Activated CD4-positive, alpha-beta T cell treated with anti-CD3 and anti-CD28 coated beads for 36 hours (primary cell): ENCODE results near the gene PIKFYVE. TPM values are rescaled to one million over a fixed set of nuclear protein-coding genes. Genes with fewer than 3 reads are reported as not detected.
A peak's percentile ranks its signal among the peaks of the same experiment; 100 is the strongest.
"Not testable (repeated sequence)": the region's sequence is repeated elsewhere in the genome, so short reads cannot be mapped to it uniquely, and the experiment has no call there.

Source experiments
- ATAC-seq: fragments of 200-7000 bp; cut with Tn5 transposase; one replicate; pipeline ENCODE4 v1.10.0; 2021; ENCODE audit warnings: mild to moderate bottlenecking, moderate library complexity
- CTCF ChIA-PET: fragments of 350-600 bp; sonication (Branson Sonifier 250); formaldehyde crosslinking; loops from one replicate; lab custom pipeline; 2021; ENCODE audit warnings: antibody characterized with exemption; lab: Charles Lee
- POLR2A ChIA-PET: fragments of 350-600 bp; sonication (Branson Sonifier 250); formaldehyde crosslinking; loops from one replicate; lab custom pipeline; 2021; ENCODE audit warnings: antibody characterized with exemption, inconsistent platforms; lab: Charles Lee
- DNase-seq: peaks from one replicate; pipeline ENCODE4 v3.0.0-alpha.2; 2020
- H3K27ac Mint-ChIP-seq: one replicate; pipeline ENCODE4 v1.8.0; 2021; ENCODE audit warnings: mixed read lengths
- H3K27me3 Mint-ChIP-seq: one replicate; pipeline ENCODE4 v1.8.0; 2021; ENCODE audit warnings: mixed read lengths
- H3K36me3 Mint-ChIP-seq: one replicate; pipeline ENCODE4 v1.8.0; 2021; ENCODE audit warnings: low read depth, mixed read lengths
- H3K4me1 Mint-ChIP-seq: one replicate; pipeline ENCODE4 v1.8.0; 2021; ENCODE audit warnings: mixed read lengths
- H3K4me3 Mint-ChIP-seq: one replicate; pipeline ENCODE4 v1.8.0; 2021; ENCODE audit warnings: mild to moderate bottlenecking, moderate library complexity, mixed read lengths
- H3K9me3 Mint-ChIP-seq: one replicate; pipeline ENCODE4 v1.8.0; 2021; ENCODE audit warnings: low read depth, mixed read lengths
- intact Hi-C, 2 experiments: fragments of 100-400 bp; cut with DNase I in 1 of 2; cut with micrococcal nuclease in 1 of 2; formaldehyde crosslinking; loops; one replicate each; pipeline versions ENCODE4 v1.14.2 to v1.15.1; 2022 to 2024; cut with DNase I, micrococcal nuclease
- total RNA-seq, 2 experiments: library from RNA; stranded (reverse); gene quantifications; one replicate each; pipeline ENCODE4 v1.2.3, GENCODE V29; 2021

PIKFYVE gene
- total RNA-seq, 2 experiments from 2014 or later, result 19.3 to 21.5 TPM

DNA sequence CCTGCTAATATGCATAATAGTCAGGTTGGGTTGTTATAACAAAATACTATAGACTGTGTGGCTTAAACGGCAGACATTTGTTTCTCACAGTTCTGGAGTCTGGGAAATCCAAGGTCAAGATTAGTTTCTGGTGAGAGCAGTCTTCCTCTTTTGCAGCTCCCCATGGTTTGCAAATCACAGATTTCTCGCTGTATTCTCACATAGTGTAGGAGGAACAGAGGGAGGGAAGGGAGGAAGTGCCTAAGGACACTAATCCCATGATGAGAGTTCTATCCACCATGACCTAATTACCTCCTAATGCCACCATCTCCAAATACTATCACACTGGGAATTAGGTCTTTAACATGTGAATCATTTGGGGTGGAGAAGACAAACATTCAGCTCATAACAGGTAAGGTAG is 120.5 kb downstream of the PIKFYVE start:
- Mint-ChIP-seq H3K36me3 (no peaks in the 10 kb centered on the region), H3K27me3 (peaks cover 22% of the 10 kb centered on the region), H3K27ac (no peak overlapping the region), H3K4me3 (no peak overlapping the region), H3K9me3 (no peaks in the 10 kb centered on the region), H3K4me1 (no peaks in the 10 kb centered on the region)
- POLR2A ChIA-PET, result no interaction called here
- DNase-seq (no peak), ATAC-seq (no peak)
- intact Hi-C loops, result no loop called here
- CTCF ChIA-PET, result interaction anchor here (1.1 to 1.3 kb wide), 2 partner anchors 10 to 12 kb away, joined by 3 read pairs; no protein-coding TSS in a partner anchor

DNA sequence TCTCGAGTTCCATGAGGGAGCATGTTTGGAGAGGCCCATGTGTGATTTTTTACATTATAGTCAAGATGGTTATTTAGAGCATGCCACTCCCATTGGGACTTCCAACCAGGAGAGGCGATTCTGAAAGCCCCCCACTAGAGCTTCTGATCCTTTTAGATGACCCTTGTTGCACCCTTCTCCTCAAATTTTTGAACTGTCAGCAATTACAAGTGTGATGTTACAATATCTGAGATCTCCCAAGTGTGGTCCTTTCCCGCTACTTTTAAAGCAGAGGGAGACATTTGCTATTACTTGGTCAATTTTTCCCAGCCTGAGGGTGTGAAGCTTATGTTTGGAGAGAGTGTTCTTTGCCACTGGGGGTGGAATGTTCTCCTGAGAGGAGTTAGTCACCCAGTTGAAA is 123.9 kb downstream of the PIKFYVE start:
- peaks cover 13% of the 10 kb centered on the region for H3K9me3 Mint-ChIP-seq
- DNase-seq (no peak), ATAC-seq (no peak)
- H3K4me1 Mint-ChIP-seq, result no peaks in the 10 kb centered on the region
- POLR2A ChIA-PET, result no interaction called here
- intact Hi-C loops, result loop anchor here in 1 of 2 experiments (10.0 kb wide), 2 partner anchors 1185 to 1575 kb away; no protein-coding TSS in a partner anchor
- no peak overlapping the region for H3K27ac Mint-ChIP-seq
- H3K4me3 Mint-ChIP-seq, result no peak overlapping the region
- peaks cover 9% of the 10 kb centered on the region for H3K27me3 Mint-ChIP-seq
- CTCF ChIA-PET, result no interaction called here
- no peaks in the 10 kb centered on the region for H3K36me3 Mint-ChIP-seq

DNA sequence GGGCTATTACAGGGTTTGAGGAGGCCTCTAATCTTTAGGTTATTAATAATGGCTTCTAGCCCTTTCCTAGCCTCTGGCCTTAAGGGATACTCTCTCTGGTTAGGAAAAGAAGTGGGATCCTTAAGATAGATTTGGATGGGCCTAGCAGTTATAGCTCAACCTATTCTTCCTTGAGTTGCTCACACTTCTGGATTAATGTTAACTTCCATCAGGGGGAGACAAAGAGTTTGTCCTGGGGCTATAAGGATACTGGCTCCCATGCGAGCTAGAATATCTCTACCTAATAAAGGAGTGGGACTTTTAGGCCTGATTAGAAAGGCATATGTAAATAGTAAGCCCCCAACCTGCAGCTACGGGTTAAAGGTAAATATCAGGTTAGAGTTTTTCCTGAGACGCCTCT is 126.2 kb downstream of the PIKFYVE start:
- no peaks in the 10 kb centered on the region for H3K4me1 Mint-ChIP-seq
- no peak for DNase-seq
- ATAC-seq, result no peak
- intact Hi-C loops, result loop anchor here in 1 of 2 experiments (10.0 kb wide), 2 partner anchors 1183 to 1573 kb away; no protein-coding TSS in a partner anchor
- H3K27me3 Mint-ChIP-seq, result peaks cover 6% of the 10 kb centered on the region
- ChIA-PET POLR2A (no interaction called here), CTCF (interaction anchor here (0.8 kb wide), 1 partner anchor 11 kb away, joined by 3 read pairs; no protein-coding TSS in a partner anchor)
- no peaks in the 10 kb centered on the region for H3K36me3 Mint-ChIP-seq
- H3K27ac Mint-ChIP-seq, result no peak overlapping the region
- H3K9me3 Mint-ChIP-seq, result peaks cover 19% of the 10 kb centered on the region
- no peak overlapping the region for H3K4me3 Mint-ChIP-seq

GRCh38 chr2:208396796-208397195 is 130.7 kb downstream of the PIKFYVE start:
- intact Hi-C loops, result loop anchor here in 1 of 2 experiments (5.0 to 10.0 kb wide), 3 partner anchors 1178 to 1801 kb away; no protein-coding TSS in a partner anchor
- POLR2A ChIA-PET, H3K4me1 Mint-ChIP-seq, H3K36me3 Mint-ChIP-seq, ATAC-seq, H3K27ac Mint-ChIP-seq, H3K4me3 Mint-ChIP-seq, DNase-seq: not testable (repeated sequence)
- CTCF ChIA-PET, result interaction anchor here (0.7 kb wide), 1 partner anchor 1559 kb away, joined by 3 read pairs; no protein-coding TSS in a partner anchor
- Mint-ChIP-seq H3K9me3 (peaks cover 19% of the 10 kb centered on the region), H3K27me3 (peaks cover 11% of the 10 kb centered on the region)

- ATAC-seq, result no peak
- Mint-ChIP-seq H3K4me3 (no peak overlapping the region), H3K4me1 (no peaks in the 10 kb centered on the region), H3K27ac (no peak overlapping the region), H3K9me3 (peaks cover 8% of the 10 kb centered on the region), H3K27me3 (peaks cover 21% of the 10 kb centered on the region), H3K36me3 (no peaks in the 10 kb centered on the region)
- ChIA-PET POLR2A (interaction anchor here (0.6 kb wide), 1 partner anchor 880 kb away, joined by 5 read pairs; no protein-coding TSS in a partner anchor), CTCF (interaction anchor here (0.5 to 1.2 kb wide), 3 partner anchors 53 to 1863 kb away, joined by 3 read pairs; no protein-coding TSS in a partner anchor)
- intact Hi-C loops, result loop anchor here in 1 of 2 experiments (5.0 to 10.0 kb wide), 3 partner anchors 1176 to 1798 kb away; no protein-coding TSS in a partner anchor
- no peak for DNase-seq
These were observed 133.1 kb downstream of the PIKFYVE start for GRCh38 chr2:208399201-208399600.

DNA sequence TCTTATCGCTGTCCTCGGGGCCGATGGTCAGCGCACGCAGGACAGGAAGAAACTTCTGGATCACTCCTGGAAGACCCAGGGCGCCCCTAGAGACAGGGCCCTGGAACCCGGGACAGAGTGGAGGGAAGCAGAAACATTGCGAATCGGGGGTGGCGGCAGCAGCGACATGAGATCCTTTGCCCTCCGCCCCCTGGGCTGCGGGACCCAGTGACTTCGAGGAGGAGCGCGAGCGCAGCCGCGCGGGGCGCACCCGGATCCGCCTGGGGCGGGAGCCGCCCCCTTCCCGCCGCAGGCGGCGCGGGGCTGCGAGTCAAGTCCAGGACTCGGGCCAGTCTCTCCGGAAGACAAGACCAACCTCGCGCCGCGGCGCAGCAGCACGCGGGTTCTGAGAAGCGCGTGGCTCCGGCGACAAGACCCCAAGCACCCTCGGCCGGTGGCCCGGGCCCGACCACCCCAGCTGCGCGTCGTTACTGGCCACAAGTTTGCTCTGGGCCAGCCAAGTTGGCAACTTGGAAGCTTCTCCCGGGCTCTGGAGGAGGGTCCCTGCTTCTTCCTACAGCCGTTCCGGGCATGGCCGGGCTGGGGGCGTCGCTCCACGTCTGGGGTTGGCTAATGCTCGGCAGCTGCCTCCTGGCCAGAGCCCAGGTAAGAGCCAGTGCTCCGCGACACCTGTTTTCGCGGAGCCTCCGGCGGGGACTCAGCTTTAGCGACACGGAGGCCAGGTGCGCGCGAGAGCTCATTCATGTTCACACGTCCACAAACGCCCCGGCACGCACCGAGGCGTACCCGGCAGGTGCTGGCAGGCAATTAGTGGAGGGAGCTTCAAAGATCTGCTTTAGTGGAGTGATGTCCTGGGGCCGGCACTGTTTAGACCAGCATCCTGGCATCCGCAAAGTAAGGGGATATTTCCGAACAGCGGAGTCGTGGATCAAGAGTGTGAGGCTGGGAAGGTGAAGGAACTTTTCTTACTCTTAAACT is 140.7 kb downstream of the PIKFYVE start, which contains the start of gene PTH2R:
Gene PTH2R, plus strand, starts transcription at position 319 of the 978 bp plus-strand sequence. Its CDS starts 252 bp downstream, at position 571.
- H3K36me3 Mint-ChIP-seq, result no peaks in the 10 kb centered on the region
- no peak within 1 kb of the TSS for H3K27ac Mint-ChIP-seq
- intact Hi-C loops, result loop anchor here (5.0 to 10.0 kb wide), 3 partner anchors 801 to 1018 kb away; partner anchors contain the start of gene MAP2 (in 1 of the 2)
- H3K27me3 Mint-ChIP-seq, result peaks cover 48% of the 10 kb centered on the region
- H3K4me3 Mint-ChIP-seq, result peak within 1 kb of the TSS; percentile 24
- CTCF ChIA-PET, result interaction anchor here (0.7 to 1.2 kb wide), 6 partner anchors 9 to 923 kb away, joined by 3 to 6 read pairs (median 4); no protein-coding TSS in a partner anchor
- DNase-seq, result peak; percentile 22
- no peak for ATAC-seq
- H3K4me1 Mint-ChIP-seq, result peaks cover 9% of the 10 kb centered on the region
- POLR2A ChIA-PET, result no interaction called here
- H3K9me3 Mint-ChIP-seq, result no peaks in the 10 kb centered on the region

GRCh38 chr2:208407667-208408066 is 141.6 kb downstream of the PIKFYVE start:
- peak; percentile 27 for DNase-seq
- no peak for ATAC-seq
- H3K4me3 Mint-ChIP-seq, result no peak overlapping the region
- H3K27ac Mint-ChIP-seq, result no peak overlapping the region
- intact Hi-C loops, result loop anchor here (5.0 to 10.0 kb wide), 3 partner anchors 800 to 1017 kb away; partner anchors contain the start of gene MAP2 (in 1 of the 2)
- ChIA-PET CTCF (interaction anchor here (0.7 to 1.2 kb wide), 6 partner anchors 8 to 922 kb away, joined by 3 to 6 read pairs (median 4); no protein-coding TSS in a partner anchor), POLR2A (interaction anchor here (0.5 kb wide), 1 partner anchor 1508 kb away, joined by 3 read pairs; no protein-coding TSS in a partner anchor)
- peaks cover 9% of the 10 kb centered on the region for H3K4me1 Mint-ChIP-seq
- no peaks in the 10 kb centered on the region for H3K36me3 Mint-ChIP-seq
- no peaks in the 10 kb centered on the region for H3K9me3 Mint-ChIP-seq
- peaks cover 46% of the 10 kb centered on the region for H3K27me3 Mint-ChIP-seq

Other genes with a start within 250 kb of the PIKFYVE start
- 1 to 10 TPM; 4.5 to 5.2 TPM for gene PLEKHM3, start 240.7 kb upstream of the PIKFYVE start, total RNA-seq
- not detected for gene CRYGD, start 141.7 kb upstream of the PIKFYVE start, total RNA-seq
- gene CRYGC, start 136.4 kb upstream of the PIKFYVE start, total RNA-seq, result not detected
- gene CRYGB, start 120.1 kb upstream of the PIKFYVE start, total RNA-seq, result not detected
- not detected for gene CRYGA, start 102.7 kb upstream of the PIKFYVE start, total RNA-seq
- gene C2orf80, start 76.2 kb upstream of the PIKFYVE start, total RNA-seq, result not detected
- 10 to 100 TPM; 21.1 to 23.7 TPM for gene IDH1, start 11.2 kb upstream of the PIKFYVE start, total RNA-seq
- under 1 TPM in 1 of 2 experiments, not detected in 1; 0.14 TPM for gene PTH2R, start 140.5 kb downstream of the PIKFYVE start, total RNA-seq